HepG2 (cell line): ENCODE data around the gene CD19. TPM values are rescaled to one million over a fixed set of nuclear protein-coding genes. Genes with fewer than 3 reads are reported as not detected.

Source experiments
- ATF7-NPFF ChIP-seq: sonication (generic); formaldehyde crosslinking; IDR thresholded peaks from 2 replicates; pipeline ENCODE4 v1.8.1; 2023; ENCODE audit warnings: mild to moderate bottlenecking, low read depth, missing genetic modification reagents, moderate library complexity
- HIC2 ChIP-seq: sonication (generic); formaldehyde crosslinking; IDR thresholded peaks from 2 replicates; pipeline ENCODE4 v1.9.0; 2022; ENCODE audit warnings: low read depth, missing genetic modification reagents
- HOXA5 ChIP-seq: sonication (generic); formaldehyde crosslinking; IDR thresholded peaks from 2 replicates; pipeline ENCODE4 v1.4.0; 2020; ENCODE audit warnings: missing genetic modification reagents
- MEF2D ChIP-seq: sonication (generic); formaldehyde crosslinking; IDR thresholded peaks from 2 replicates; pipeline ENCODE4 v1.5.1; 2020; ENCODE audit warnings: mild to moderate bottlenecking, missing genetic modification reagents
- MLXIP ChIP-seq: sonication (generic); formaldehyde crosslinking; IDR thresholded peaks from 2 replicates; pipeline ENCODE4 v1.9.0; 2021; ENCODE audit warnings: missing genetic modification reagents, borderline replicate concordance
- MYC ChIP-seq: sonication (generic); formaldehyde crosslinking; IDR thresholded peaks from 2 replicates; pipeline ENCODE4 v1.9.0; 2021; ENCODE audit warnings: missing genetic modification reagents, borderline replicate concordance
- NFIB ChIP-seq: sonication (generic); formaldehyde crosslinking; IDR thresholded peaks from 2 replicates; pipeline ENCODE4 v1.9.0; 2021; ENCODE audit warnings: missing genetic modification reagents, mild to moderate bottlenecking, borderline replicate concordance
- PAX8 ChIP-seq: sonication (generic); formaldehyde crosslinking; IDR thresholded peaks from 2 replicates; pipeline ENCODE4 v1.8.0; 2022; ENCODE audit warnings: mild to moderate bottlenecking, missing genetic modification reagents, borderline replicate concordance
- ZNF224 ChIP-seq: sonication (generic); formaldehyde crosslinking; IDR thresholded peaks from 2 replicates; pipeline ENCODE4 v1.5.0; 2020; ENCODE audit warnings: mild to moderate bottlenecking, missing genetic modification reagents
- ZNF343 ChIP-seq: sonication (generic); formaldehyde crosslinking; IDR thresholded peaks from 2 replicates; pipeline ENCODE4 v1.4.0; 2020; ENCODE audit warnings: mild to moderate bottlenecking, missing genetic modification reagents
- ZNF781 ChIP-seq: sonication (generic); formaldehyde crosslinking; IDR thresholded peaks from 2 replicates; pipeline ENCODE4 v1.5.1; 2020; ENCODE audit warnings: borderline replicate concordance, mild to moderate bottlenecking, missing genetic modification reagents; ENCODE audit errors: not compliant biosample characterization
- polyA plus RNA-seq, 8 experiments: library from polyadenylated mRNA; depleted of rRNA in 3 of 8; stranded (reverse) in 7 of 8; unstranded in 1 of 8; fragments of >200 nt; fragmentation: Illumina TruSeq in 4 of 8; extraction: Trizol in 4 of 8; gene quantifications; 2 replicates each; pipeline versions ENCODE4 v1.2.1 to v1.2.3, GENCODE V29; 2011 to 2016; ENCODE audit warnings: low read depth in 4 of 8, missing spikeins in 1 of 8, mixed read lengths in 1 of 8; ENCODE audit not compliant: insufficient read depth in 1 of 8
- total RNA-seq, 5 experiments: library from RNA; depleted of rRNA; stranded (reverse); fragments of >200 nt; fragmentation: Illumina TruSeq; extraction: Trizol; gene quantifications; 2 replicates each; pipeline ENCODE4 v1.2.3, GENCODE V29; 2016; ENCODE audit warnings: low read depth in 1 of 5
- TF ChIP-seq, protein P1 (sequence below): IDR thresholded peaks from 2 replicates; pipeline ENCODE4 v1.6.1; 2016
- TF ChIP-seq, protein P2 (sequence below): sonication (generic); formaldehyde crosslinking; IDR thresholded peaks from 2 replicates; pipeline ENCODE4 v1.5.0; 2020; ENCODE audit warnings: missing genetic modification reagents
- TF ChIP-seq, protein P3 (sequence below): sonication (generic); formaldehyde crosslinking; IDR thresholded peaks from 2 replicates; pipeline ENCODE4 v1.4.0; 2020; ENCODE audit warnings: missing genetic modification reagents
- TF ChIP-seq, protein P4 (sequence below): sonication (generic); formaldehyde crosslinking; IDR thresholded peaks from 2 replicates; pipeline ENCODE4 v1.4.0; 2020; ENCODE audit warnings: low read depth, mild to moderate bottlenecking, missing genetic modification reagents
- TF ChIP-seq, protein P5 (sequence below): IDR thresholded peaks from 2 replicates; pipeline ENCODE4 v1.6.1; 2016; ENCODE audit warnings: missing biosample characterization, missing genetic modification reagents, low read depth

Gene CD19
- total and polyA plus RNA-seq, 2 of the 13 experiments (the other 11 are each of a cell fraction or from before 2014, with no cell fraction given): 0.55 to 1.1 TPM

DNA sequence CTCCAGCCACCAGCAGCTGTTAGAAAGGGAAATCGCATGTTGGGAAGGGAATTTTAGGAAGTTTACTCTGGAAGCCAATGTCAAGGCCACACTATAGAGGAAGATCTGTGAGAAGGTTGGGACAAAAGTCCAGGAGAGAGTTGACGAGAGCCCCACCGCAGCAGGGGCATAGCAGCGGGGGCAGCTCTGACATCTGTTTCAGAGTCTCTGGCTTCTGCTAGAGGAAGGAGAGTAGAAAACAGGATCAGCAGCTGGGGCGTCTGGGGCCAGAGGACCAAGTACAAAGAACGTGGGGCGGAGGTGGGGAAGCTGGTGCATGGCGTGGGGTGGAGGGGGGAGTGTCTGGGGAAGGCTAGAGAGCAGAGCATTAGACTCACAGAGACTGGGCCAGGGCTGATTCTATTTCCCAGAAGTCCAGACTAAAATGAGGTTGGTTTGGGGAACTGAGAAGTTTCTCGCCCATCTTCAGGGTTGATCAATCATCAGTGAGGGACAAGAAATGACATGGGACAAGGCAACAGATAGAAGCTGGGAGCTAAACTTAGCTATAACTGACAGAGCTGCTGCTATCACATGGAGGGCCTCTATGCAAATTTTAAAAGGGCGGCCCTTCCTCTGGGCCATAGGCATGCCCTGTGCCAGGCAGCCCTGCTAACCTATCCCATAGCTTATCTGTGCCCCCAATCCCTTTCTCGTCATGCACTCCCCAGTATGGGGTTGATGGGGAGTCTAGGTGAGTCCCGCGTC, 7.9 kb upstream of the CD19 start (continued):
- TF ChIP-seq, protein P1, sequence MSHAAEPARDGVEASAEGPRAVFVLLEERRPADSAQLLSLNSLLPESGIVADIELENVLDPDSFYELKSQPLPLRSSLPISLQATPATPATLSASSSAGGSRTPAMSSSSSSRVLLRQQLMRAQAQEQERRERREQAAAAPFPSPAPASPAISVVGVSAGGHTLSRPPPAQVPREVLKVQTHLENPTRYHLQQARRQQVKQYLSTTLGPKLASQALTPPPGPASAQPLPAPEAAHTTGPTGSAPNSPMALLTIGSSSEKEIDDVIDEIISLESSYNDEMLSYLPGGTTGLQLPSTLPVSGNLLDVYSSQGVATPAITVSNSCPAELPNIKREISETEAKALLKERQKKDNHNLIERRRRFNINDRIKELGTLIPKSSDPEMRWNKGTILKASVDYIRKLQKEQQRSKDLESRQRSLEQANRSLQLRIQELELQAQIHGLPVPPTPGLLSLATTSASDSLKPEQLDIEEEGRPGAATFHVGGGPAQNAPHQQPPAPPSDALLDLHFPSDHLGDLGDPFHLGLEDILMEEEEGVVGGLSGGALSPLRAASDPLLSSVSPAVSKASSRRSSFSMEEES: no peak
- no peak for TF ChIP-seq ZNF781 (CRISPR knock-in tag)
- TF ChIP-seq, protein P2, sequence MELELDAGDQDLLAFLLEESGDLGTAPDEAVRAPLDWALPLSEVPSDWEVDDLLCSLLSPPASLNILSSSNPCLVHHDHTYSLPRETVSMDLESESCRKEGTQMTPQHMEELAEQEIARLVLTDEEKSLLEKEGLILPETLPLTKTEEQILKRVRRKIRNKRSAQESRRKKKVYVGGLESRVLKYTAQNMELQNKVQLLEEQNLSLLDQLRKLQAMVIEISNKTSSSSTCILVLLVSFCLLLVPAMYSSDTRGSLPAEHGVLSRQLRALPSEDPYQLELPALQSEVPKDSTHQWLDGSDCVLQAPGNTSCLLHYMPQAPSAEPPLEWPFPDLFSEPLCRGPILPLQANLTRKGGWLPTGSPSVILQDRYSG (CRISPR knock-in tag): no peak
- no peak for TF ChIP-seq ATF7-NPFF
- no peak; the same call in 1 of the 2 replicates for TF ChIP-seq MYC (CRISPR knock-in tag)
- no peak for TF ChIP-seq ZNF343 (CRISPR knock-in tag)
- TF ChIP-seq ZNF224 (CRISPR knock-in tag): no peak
- no peak for TF ChIP-seq HOXA5
- TF ChIP-seq, protein P3, sequence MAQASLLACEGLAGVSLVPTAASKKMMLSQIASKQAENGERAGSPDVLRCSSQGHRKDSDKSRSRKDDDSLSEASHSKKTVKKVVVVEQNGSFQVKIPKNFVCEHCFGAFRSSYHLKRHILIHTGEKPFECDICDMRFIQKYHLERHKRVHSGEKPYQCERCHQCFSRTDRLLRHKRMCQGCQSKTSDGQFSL (CRISPR knock-in tag): no peak
- no peak for TF ChIP-seq PAX8
- no peak for TF ChIP-seq NFIB
- 0 out of 2 replicates have a peak, but pooled peaks have one; percentile 7 for TF ChIP-seq HIC2 (CRISPR knock-in tag)
- TF ChIP-seq, protein P4, sequence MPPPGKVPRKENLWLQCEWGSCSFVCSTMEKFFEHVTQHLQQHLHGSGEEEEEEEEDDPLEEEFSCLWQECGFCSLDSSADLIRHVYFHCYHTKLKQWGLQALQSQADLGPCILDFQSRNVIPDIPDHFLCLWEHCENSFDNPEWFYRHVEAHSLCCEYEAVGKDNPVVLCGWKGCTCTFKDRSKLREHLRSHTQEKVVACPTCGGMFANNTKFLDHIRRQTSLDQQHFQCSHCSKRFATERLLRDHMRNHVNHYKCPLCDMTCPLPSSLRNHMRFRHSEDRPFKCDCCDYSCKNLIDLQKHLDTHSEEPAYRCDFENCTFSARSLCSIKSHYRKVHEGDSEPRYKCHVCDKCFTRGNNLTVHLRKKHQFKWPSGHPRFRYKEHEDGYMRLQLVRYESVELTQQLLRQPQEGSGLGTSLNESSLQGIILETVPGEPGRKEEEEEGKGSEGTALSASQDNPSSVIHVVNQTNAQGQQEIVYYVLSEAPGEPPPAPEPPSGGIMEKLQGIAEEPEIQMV (CRISPR knock-in tag): no peak
- no peak for TF ChIP-seq MLXIP (CRISPR knock-in tag)
- TF ChIP-seq, protein P5, sequence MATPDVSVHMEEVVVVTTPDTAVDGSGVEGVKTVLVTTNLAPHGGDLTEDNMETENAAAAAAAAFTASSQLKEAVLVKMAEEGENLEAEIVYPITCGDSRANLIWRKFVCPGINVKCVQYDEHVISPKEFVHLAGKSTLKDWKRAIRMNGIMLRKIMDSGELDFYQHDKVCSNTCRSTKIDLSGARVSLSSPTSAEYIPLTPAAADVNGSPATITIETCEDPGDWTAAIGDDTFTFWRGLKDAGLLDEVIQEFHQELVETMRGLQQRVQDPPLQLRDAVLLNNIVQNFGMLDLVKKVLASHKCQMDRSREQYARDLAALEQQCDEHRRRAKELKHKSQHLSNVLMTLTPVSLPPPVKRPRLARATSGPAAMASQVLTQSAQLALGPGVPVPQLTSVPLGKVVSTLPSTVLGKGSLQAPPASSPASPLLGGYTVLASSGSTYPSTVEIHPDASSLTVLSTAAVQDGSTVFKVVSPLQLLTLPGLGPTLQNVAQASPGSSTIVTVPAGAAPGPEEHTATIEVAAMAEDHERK: no peak
- no peak for TF ChIP-seq MEF2D (CRISPR knock-in tag)
